ENCODE data around the gene TPRKB.
A peak's percentile ranks its signal among the peaks of the same experiment; 100 is the strongest.
"Not testable (repeated sequence)": the region's sequence is repeated elsewhere in the genome, so short reads cannot be mapped to it uniquely, and the experiment has no call there.

The TPRKB gene

DNA sequence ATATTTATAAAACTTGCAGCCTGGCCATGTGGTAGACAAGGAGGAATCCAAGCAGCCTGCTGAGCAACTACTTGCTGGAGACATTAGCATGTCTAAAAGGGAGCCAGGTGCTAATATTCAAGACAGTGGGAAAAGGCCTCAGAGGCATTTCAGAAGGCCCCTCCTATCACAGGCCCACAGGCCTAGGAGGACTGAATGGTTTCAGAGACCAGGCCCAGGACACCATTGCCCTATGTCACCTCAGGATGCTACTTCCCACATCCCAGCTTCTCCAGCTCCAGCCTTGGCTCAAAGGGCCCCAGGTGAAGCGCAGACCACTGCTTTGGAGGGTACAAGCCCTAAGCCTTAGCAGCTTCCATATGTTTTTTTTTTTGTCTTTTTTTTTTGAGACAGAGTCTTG, 39.0 kb downstream of the TPRKB start:
- DNase-seq: no peak

DNA sequence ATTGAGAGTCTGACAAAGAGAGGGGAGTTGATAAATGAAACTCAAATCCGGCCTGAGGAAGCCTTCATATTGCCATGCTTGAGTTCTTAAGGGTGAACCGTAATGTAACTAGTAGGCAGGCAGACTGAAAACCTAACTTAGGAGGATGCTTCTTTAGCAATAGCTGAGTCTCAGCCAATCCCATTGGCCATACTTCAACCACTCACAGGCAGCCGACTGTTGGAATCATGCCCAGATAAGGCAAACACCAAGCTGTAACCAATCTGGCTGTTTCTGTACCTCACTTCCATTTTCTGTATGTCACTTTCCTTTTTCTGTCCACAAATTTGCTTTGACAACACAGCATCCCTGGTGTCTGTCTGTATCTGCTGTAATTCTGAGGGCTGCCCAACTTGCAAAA, 39.5 kb downstream of the TPRKB start:
- DNase-seq: no peak

DNA sequence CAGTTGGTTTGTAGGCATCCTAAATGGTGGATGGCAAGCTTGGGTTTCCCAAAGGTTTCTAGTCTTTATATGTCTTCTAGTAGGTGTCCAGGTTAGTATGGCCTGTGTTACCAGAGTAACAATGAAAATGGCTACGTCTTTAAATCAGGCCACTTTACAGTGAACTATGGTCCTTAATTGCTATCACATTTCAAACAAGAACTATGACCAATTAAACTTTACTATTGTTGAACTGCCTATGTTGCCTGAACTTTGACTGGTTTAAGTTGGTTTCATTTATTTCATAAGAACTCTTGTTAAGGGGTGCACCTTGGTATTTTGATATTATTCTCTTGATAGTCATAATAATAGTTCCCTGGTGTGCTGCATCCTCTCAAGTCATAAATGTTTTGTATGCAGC, 40.2 kb downstream of the TPRKB start:
- not testable (repeated sequence) for DNase-seq

DNA sequence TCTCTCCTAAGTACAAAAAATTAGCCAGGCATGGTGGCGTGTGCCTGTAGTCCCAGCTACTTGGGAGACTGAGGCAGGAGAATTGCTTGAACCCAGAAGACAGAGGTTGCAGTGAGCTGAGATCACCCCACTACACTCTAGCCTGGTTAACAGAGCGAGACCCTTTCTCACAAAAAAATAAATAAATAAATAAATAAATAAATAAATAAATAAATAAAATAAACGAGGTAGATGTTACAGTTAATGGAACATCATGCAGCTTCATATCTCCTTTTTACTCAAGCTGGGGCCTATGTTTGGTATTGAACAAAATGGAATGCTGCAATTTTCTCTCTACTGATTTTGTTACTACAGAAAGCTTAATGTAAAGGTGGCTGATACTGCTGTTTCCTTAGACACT, 40.6 kb downstream of the TPRKB start:
- DNase-seq: not testable (repeated sequence)

DNA sequence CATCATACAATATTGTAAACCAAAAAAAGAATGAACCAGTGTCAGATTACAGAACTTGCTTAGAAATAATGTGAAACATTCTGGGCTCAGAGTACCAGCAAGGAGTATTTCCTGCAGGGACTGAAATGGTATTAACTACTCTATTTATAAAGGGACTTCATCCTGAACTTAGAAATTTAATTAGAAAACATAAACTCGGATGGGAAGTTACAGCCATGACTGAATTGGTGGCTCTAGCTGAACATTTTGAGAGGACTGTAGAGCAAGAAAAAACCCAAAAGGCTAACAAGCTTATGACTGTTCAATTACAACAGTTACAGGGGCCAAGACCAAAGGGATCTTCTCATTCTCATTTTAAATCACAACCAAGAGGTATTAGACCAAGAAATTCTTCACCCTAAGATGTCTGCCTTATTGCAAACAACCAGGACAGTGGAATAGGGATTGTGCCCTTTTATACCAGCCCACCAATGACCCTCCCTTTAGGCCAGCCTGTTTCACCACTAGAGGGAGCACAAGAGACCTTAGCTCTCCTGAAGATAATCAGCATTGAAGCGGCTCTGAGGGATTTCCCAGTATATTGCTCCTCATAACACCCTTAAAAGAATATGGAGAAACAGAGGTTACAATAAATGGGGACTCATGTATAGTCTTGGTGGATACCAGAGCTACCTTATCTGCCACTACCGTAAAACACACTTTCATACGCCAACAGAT, 46.6 kb downstream of the TPRKB start:
- not testable (repeated sequence) for DNase-seq

DNA sequence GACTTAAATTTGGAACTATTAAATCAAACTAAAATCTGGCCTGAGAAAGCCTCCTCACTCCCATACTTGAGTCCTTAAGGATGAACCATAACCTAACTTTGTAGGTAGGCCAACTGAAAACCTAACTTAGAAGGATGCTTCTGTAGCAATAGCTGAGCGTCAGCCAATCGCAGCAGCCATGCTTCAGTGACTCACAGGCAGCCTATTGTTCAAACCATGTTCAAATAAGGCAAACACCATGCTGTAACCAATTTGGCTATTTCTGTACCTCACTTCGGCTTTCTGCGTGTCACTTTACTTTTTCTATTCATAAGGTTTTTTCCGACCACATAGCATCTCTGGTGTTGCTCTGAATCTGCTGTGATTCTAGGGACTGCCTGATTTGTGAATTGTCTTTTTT, 48.7 kb downstream of the TPRKB start:
- DNase-seq: not testable (repeated sequence)

DNA sequence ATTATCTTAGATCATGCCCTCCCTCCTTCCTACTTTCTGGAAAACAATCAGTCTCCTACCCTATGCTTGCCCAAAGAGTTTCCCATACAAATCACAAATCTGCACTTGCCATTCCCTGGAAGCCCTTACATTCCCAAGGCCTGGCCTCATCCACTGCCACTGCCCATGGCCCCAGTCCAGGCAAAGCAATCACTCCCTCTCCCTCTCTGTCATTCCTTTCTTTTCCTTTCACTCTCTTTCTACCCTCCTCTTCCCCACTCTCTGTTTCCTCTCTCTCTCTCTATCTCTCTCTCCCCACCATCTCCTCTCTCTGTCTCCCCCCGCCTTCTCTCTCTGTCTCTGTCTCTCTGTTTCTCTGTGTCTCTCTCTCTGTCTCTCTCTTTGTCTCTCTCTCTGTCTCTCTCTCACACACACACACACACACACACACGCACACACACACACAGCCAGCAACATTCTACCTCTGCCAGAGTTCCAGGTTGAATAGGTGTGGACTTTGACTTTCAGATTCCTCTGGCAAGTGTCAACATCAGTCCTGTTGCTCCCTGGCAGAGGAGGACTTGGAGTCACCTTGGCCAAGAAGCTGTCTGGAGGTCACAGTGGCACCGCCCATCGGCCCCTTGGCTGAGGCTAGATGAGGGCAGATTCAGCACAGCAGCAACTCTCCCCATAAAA, 51.2 kb downstream of the TPRKB start:
- DNase-seq: no peak

DNA sequence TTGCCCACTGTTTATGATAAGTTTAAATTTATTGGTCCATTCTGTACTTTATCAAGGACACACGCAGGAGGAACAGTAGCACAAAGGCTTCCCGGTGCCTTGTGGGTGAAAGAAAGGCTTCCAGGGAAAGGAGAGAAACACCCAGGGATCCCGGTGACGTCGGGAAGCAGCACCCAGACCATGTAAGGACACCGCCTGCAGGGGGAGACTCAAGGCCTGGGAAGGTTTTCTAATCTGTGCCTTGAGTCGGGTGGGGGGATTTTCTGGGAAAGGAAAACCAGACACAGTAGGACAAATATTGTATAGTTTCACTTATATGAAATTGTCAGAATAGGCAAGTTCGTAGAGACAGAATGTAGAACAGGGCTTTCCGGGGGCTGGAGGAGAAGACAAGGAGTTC, 52.2 kb downstream of the TPRKB start:
- DNase-seq: not testable (repeated sequence)

DNA sequence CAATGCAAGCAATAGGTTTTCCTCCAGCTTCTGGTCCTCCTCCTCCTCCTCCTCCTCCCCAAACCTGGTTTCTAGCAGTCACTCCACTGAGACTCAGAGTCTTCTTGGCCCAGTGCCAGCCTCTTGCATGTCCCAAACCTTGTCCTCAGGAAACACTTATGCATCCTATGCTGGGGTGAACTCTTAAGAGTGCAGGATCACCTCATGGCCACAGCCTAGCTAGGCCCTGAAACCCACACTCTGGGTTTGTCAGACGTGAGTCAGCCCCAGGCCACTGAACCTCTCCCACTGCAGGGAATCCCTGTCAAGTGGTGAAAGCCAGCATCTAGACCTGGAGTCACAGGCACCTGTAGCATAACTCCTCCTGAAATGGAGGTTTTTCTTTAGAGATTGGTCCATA, 52.8 kb downstream of the TPRKB start:
- peak; percentile 3 for DNase-seq

DNA sequence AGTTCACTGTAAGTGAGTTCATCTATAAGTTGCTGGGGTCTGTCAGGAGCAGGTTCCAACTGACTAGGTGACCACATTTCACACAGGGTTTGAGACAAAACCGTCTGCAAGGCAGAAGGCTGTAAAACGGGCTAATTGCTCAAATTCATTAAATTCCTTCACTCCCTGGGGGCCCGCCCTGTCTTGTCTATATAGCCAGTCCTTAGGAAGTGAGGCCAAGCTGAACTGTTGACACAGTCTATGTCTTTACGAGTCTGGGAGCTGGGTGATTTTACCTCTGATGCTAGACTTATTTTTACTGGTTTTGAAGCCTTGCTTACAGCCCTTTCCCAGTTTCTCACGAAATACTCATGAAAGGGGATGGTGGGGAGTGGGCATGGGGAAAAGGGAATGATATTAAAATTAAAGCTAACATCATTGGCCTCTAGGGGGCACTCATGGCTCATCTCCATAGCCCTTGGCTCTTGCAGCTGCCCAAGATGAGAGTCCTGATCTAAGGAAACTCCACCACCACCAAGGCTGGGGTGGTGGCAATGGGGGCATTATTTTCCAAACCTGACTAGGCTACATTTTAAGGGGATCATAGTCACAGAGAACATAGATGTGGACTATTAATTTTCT, 57.1 kb downstream of the TPRKB start:
- DNase-seq: not testable (repeated sequence)
